Cardiac fibroblast (primary cell): Measurements from ENCODE around the gene RELB.

ENCODE experiments used
- DNase-seq, 2 donors: peaks; one replicate each; pipeline versions ENCODE4 v3.0.0 to v3.0.0-alpha.2; 2010; ENCODE audit warnings: low read depth in 2 of 2
- H3K4me3 ChIP-seq, 2 donors: replicated peaks in 1 of 2; 1 replicate in 1 of 2; 2 replicates in 1 of 2; pipeline ENCODE4 v1.5.1; 2011; ENCODE audit warnings: low read depth in 2 of 2, low read length in 2 of 2, mild to moderate bottlenecking in 2 of 2, moderate library complexity in 1 of 2
- CTCF ChIP-seq: IDR thresholded peaks from one replicate; pipeline ENCODE4 v1.5.1; 2011; ENCODE audit warnings: low read depth, mild to moderate bottlenecking, low read length, inconsistent platforms

The RELB gene

DNA sequence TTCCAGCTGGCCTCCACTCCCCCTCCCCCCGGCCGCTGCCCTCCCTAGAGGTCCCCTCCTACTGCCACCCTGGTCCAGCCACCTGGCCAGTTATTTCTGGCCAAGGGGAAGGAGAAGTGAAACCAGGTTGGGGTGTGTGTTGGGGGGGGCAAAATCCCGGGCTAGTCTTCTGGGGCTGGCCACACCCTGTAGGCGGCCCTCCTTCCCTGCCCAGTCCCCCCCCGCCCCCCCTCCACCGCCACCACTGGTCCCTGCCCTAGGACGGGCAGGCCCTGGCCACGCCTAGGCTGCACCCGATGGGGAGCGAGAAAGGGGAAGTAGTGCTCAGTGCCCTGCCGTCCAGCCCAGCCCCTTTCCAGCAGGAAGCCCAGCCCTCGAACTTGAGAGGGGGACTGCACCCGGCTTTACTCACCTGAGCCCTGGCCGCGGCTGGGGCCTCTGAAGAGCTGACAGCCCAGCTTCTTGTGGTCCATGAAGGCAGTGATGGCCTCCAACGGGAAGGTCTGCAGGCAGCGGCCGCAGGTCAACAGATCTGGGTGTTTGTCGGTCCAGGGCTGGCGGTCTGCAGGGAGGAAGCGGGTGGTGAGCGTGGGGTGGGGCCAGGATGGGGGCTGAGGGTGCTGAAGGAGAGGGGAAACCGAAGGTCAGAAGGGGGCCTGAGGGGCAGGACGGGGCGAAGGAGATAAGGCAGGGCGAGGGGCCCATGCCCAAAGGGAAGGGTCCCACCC, 74.2 kb downstream of the RELB start:
- peak; percentile 18 to 53 for DNase-seq
- peak overlapping the region; percentile 51 to 52 for H3K4me3 ChIP-seq
- no peak for TF ChIP-seq CTCF

GRCh38 chr19:45076029-45076850, 75.0 kb downstream of the RELB start, which contains the start of gene ZNF296:
ZNF296 (minus strand) TSS chr19:45076478; CDS start chr19:45076373, 105 bp downstream.
- DNase-seq, result peak; percentile 25 to 35
- peak within 1 kb of the TSS; percentile 51 to 52 for H3K4me3 ChIP-seq
- TF ChIP-seq CTCF, result no peak

DNA sequence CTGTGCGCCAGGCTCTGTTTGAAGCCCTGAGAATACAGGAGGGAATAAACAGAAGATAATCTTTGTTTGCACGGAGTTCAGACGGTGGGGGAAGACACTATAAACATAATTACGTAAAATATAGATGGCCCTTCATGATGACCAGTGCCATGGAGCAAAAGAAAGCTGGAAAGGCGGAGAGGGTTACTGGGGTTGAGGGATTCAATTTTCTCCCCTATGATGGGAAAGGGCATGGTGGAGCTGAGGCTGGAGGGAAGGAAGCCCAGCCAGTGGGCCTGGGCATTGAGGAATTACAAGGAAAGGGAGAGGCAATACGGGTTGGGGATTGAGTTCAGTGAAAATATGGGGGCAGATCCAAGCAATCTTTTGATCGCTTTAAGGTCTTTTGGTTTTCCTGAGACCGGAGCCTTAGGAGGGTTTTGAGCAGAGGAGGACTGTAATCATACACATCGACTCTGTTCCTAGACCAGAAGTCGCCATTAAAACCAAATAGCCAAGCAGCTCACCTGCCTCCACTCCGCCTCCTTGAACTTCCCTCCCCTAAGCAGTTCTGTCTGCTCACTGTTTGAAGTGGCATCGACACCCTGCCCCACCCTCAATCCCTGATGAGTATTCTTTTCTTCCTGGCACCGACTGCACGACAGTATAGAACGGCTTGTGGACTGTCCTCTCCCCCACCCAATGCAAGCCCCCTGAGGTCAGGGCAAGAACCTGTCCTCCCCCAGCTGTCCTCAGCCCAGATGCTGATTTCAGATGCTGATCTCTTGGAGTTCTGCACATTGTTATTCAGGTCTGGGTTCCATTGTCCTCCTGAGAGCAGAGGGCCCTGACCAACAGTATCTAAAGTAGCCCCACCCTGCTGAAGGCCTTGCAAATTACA, 75.8 kb downstream of the RELB start:
- no peak for DNase-seq
- no peak for TF ChIP-seq CTCF
- H3K4me3 ChIP-seq, result peak overlapping the region in 1 of 2 donors; percentile 27

DNA sequence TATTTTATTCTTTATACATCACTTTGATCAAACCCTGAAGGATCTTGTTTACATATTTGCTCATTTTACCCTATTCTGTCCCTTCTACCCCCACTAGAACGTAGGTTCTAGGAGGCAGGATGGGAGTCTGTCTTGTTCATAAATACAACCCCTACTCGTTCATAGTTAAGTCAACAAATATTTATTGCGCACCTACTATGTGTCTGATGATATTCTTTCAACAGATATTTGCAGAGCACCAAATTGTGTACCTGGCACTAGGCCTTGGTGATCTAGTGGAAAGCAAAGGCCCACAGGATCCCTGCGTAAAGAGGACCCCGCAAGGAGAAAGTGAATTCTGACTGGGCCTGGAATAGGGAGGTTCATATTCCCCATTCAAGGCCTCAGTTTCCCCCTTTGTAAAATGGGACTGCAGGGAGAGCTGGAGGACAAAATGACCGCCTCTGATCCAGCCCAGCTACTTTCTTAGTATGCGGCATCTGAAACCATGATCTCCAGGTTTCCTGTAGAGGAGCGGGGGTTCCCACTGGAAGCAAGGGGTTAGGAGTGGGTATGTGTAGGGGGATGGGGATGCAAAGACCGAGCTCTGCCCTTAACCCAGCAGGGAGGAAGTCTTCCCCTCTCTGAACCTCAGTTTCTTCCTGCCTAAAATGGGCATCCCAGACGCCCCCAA, 77.3 kb downstream of the RELB start:
- DNase-seq, result no peak
- H3K4me3 ChIP-seq, result peak overlapping the region; percentile 38 to 96
- no peak for TF ChIP-seq CTCF

GRCh38 chr19:45079063-45079910, 78.0 kb downstream of the RELB start, which contains the start of gene GEMIN7:
GEMIN7 (plus strand) TSS chr19:45079260; CDS start chr19:45090115, 10,855 bp downstream.
- DNase-seq, result peak; percentile 70 to 76
- TF ChIP-seq CTCF, result no peak
- peak within 1 kb of the TSS; percentile 94 to 96 for H3K4me3 ChIP-seq
